HAP-1 (cell line): ENCODE results near the gene TM9SF4.
"Not testable (repeated sequence)": the region's sequence is repeated elsewhere in the genome, so short reads cannot be mapped to it uniquely, and the experiment has no call there.

Source experiments
- DNase-seq, 2 experiments: peaks; one replicate each; pipeline ENCODE4 v3.0.0-alpha.2; 2016 to 2020; ENCODE audit warnings: low spot score in 2 of 2
- H3K27me3 ChIP-seq: fragments of 250-450 bp; sonication (Bioruptor Pico); 2 replicates; pipeline ENCODE4 v1.5.1; 2020; ENCODE audit warnings: low read depth, mild to moderate bottlenecking, moderate library complexity
- H3K36me3 ChIP-seq: fragments of 250-450 bp; sonication (Bioruptor Pico); replicated peaks from 2 replicates; pipeline ENCODE4 v1.5.1; 2020; ENCODE audit warnings: mild to moderate bottlenecking
- H3K4me1 ChIP-seq: fragments of 250-450 bp; sonication (Bioruptor Pico); 2 replicates; pipeline ENCODE4 v1.5.1; 2020; ENCODE audit warnings: mild to moderate bottlenecking
- H3K4me3 ChIP-seq: fragments of 250-450 bp; sonication (Bioruptor Pico); 2 replicates; pipeline ENCODE4 v1.5.1; 2020; ENCODE audit warnings: mild to moderate bottlenecking, moderate library complexity
- H3K9me3 ChIP-seq: fragments of 250-450 bp; sonication (Bioruptor Pico); 2 replicates; pipeline ENCODE4 v1.5.1; 2020; ENCODE audit warnings: mild to moderate bottlenecking, moderate library complexity
- in situ Hi-C: fragments of 300-500 bp; cut with MboI; formaldehyde crosslinking; loops from 3 replicates; pipeline ENCODE4 v1.14.3; 2020; ENCODE audit warnings: low sequenced_read_pairs, inconsistent platforms, mixed read lengths

TM9SF4 gene

DNA sequence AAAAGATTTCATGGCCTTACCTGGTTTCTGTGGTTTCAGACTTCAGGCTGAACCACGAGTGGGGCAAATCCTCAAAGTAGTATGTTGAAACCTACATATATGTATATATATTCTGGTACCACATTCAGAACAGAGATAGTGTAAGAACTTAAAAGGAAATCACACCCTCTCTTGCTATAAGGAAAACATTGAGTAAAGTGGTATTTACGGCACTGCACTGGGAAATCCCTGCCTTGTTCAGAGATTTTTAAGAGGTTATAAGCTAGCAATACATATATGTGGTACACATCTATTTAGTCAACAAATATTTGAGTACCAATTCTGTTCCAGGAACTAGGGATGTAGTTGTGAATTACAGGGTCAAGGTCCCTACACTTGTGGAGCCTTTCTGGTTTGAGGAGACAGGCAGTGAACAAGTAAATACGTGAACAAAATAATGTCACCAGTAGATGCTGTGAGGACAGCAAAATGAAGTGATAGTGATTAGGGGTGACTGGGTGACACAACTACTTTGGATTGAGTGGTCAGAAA lies 1.7 kb downstream of the TM9SF4 start:
- in situ Hi-C loops = no loop called here
- H3K4me3 ChIP-seq = peak overlapping the region; percentile 97
- H3K36me3 ChIP-seq = peaks cover 9% of the 10 kb centered on the region
- H3K27me3 ChIP-seq = no peaks in the 10 kb centered on the region
- no peak for DNase-seq
- H3K9me3 ChIP-seq = no peaks in the 10 kb centered on the region
- H3K4me1 ChIP-seq = peaks cover 6% of the 10 kb centered on the region

DNA sequence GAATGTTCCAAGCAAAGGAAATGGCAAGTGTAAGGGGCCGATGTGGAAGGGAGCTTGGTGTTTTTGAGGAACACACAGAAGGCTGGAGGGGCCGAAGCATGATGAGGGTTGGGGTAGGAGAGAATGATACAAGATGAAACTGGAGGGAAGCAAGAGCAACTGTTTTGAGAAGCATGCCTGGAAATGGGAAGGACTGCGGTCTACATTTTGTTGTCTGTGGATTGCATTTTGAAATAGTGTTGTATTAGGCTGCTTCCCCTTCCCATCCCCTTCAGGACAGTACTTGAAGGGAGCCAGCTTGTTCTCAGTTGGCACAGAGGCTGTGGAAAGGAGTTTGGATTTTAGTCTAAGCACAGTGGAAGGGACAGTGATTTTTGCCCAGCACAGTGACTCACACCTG lies 2.2 kb downstream of the TM9SF4 start:
- no peak for DNase-seq
- H3K27me3 ChIP-seq = no peaks in the 10 kb centered on the region

DNA sequence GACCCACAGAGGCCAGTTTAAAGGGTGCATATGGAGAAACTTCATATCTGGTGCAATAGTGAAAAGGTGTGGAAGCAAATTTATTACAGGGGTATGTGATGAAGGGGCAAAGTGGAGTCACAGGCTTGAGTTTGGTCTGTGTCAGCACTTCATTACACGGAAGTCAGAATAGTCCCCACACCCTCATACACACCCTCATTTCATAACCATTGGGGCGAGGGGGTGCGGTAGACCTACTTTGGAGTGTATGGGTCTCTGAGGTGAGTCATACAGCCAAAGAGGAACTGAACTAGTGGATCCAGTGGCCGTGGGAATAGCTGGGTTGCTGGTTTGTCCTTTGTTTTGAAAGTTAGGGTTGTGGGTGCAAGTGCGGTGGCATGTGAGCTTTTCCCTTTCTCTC lies 3.3 kb downstream of the TM9SF4 start:
- H3K4me3 ChIP-seq = no peak overlapping the region
- no peaks in the 10 kb centered on the region for H3K27me3 ChIP-seq
- H3K4me1 ChIP-seq = peaks cover 6% of the 10 kb centered on the region
- DNase-seq = no peak
- no peaks in the 10 kb centered on the region for H3K9me3 ChIP-seq
- in situ Hi-C loops = no loop called here
- peaks cover 9% of the 10 kb centered on the region for H3K36me3 ChIP-seq

More for the DNA sequence above, 2.2 kb downstream of the TM9SF4 start:
- Histone ChIP-seq H3K4me3 (no peak overlapping the region), H3K36me3 (peaks cover 9% of the 10 kb centered on the region), H3K4me1 (peaks cover 6% of the 10 kb centered on the region), H3K9me3 (no peaks in the 10 kb centered on the region)
- in situ Hi-C loops = no loop called here

DNA sequence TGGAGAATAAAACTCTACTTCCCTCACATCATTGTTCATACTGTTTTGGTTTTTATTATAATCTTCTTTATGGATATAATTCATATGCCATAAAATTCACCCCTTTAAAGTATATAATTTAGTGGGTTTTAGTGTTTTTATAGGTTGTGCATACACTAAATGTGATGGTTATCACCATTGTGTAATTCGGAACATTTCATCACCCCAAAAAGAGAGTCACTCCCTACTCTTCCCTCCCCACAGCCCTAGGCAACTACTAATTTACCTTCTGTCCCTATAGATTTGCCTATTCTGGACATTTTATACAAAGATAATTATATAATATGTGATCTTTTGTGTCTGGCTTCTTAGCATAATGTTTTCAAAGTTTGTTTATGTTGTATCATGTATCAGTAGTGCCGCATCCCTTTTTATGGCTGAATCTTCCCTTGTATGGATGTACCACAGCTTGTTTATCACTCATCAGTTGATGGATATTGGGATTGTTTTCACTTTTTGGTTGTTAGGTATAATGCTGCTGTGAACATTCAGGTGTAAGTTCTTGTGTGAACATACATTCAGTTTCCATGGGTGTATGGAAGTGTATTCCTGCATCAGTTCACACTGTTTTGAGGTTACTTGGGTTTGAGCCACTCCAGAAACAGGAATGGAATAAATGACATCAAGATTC lies 4.2 kb downstream of the TM9SF4 start:
- Histone ChIP-seq H3K4me1 (peaks cover 6% of the 10 kb centered on the region), H3K9me3 (no peaks in the 10 kb centered on the region), H3K4me3 (no peak overlapping the region), H3K36me3 (peaks cover 9% of the 10 kb centered on the region), H3K27me3 (no peaks in the 10 kb centered on the region)
- DNase-seq = no peak
- in situ Hi-C loops = no loop called here

DNA sequence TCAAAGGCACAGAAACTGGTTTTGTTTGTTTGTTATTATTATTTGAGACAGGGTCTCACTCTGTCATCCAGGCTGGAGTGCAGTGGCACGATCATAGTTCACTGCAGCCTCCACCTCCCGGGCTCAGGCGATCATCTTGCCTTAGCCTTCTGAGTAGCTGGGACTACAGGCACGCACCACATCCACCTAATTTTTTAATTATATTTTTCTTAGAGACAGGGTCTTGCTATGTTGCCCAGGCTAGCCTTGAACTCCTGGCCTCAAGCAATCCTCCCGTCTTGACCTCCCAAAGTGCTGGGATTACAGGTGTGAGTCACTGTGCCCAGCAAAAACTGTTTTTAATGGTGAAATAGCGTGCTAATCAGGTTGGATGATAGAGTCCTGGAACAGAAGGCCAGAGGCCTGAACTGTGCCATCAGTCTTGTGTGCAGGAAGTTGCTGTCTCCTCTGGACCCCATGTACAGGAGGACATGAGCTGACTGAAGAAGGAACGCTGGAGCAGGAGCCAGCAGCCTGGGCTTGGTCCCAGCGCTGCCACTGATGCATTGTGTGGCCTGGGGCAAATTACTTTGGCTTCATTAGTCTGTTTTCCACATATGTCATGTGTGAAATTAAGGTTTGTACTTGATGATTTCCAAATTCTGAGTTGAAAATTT lies 4.9 kb downstream of the TM9SF4 start:
- H3K36me3 ChIP-seq = peaks cover 9% of the 10 kb centered on the region
- DNase-seq = no peak
- H3K4me1 ChIP-seq = peaks cover 6% of the 10 kb centered on the region
- H3K4me3 ChIP-seq = no peak overlapping the region
- in situ Hi-C loops = no loop called here
- no peaks in the 10 kb centered on the region; the same call in 1 of the 2 replicates for H3K9me3 ChIP-seq
- H3K27me3 ChIP-seq = no peaks in the 10 kb centered on the region

GRCh38 chr20:32115211-32115767 lies 5.8 kb downstream of the TM9SF4 start:
- H3K9me3 ChIP-seq = peaks cover 5% of the 10 kb centered on the region
- peaks cover 6% of the 10 kb centered on the region for H3K36me3 ChIP-seq
- no peak overlapping the region for H3K4me3 ChIP-seq
- no peak for DNase-seq
- peaks cover 6% of the 10 kb centered on the region for H3K4me1 ChIP-seq
- in situ Hi-C loops = no loop called here
- no peaks in the 10 kb centered on the region for H3K27me3 ChIP-seq

GRCh38 chr20:32116079-32116521 lies 6.6 kb downstream of the TM9SF4 start:
- Histone ChIP-seq H3K4me1 (peaks cover 7% of the 10 kb centered on the region), H3K9me3 (peaks cover 5% of the 10 kb centered on the region), H3K36me3 (peaks cover 6% of the 10 kb centered on the region), H3K27me3 (no peaks in the 10 kb centered on the region), H3K4me3 (no peak overlapping the region)
- in situ Hi-C loops = no loop called here
- DNase-seq = no peak

- DNase-seq, H3K27me3 ChIP-seq, H3K9me3 ChIP-seq, in situ Hi-C loops, H3K4me3 ChIP-seq, H3K4me1 ChIP-seq, H3K36me3 ChIP-seq: not testable (repeated sequence)
These were observed 7.3 kb downstream of the TM9SF4 start for GRCh38 chr20:32116796-32117195.

GRCh38 chr20:32118427-32118826 lies 8.9 kb downstream of the TM9SF4 start:
- H3K4me3 ChIP-seq, H3K9me3 ChIP-seq, DNase-seq, H3K4me1 ChIP-seq, H3K36me3 ChIP-seq, H3K27me3 ChIP-seq, in situ Hi-C loops: not testable (repeated sequence)

GRCh38 chr20:32119734-32120133 lies 10.2 kb downstream of the TM9SF4 start:
- in situ Hi-C loops = no loop called here
- Histone ChIP-seq H3K36me3 (peaks cover 9% of the 10 kb centered on the region), H3K27me3 (no peaks in the 10 kb centered on the region), H3K4me3 (no peak overlapping the region), H3K4me1 (peaks cover 5% of the 10 kb centered on the region; the same call in 1 of the 2 replicates), H3K9me3 (peaks cover 5% of the 10 kb centered on the region)
- DNase-seq = no peak

- H3K4me1 ChIP-seq, H3K27me3 ChIP-seq, DNase-seq, H3K9me3 ChIP-seq, in situ Hi-C loops, H3K36me3 ChIP-seq, H3K4me3 ChIP-seq: not testable (repeated sequence)
These were observed 12.4 kb downstream of the TM9SF4 start for GRCh38 chr20:32121908-32122307.

DNA sequence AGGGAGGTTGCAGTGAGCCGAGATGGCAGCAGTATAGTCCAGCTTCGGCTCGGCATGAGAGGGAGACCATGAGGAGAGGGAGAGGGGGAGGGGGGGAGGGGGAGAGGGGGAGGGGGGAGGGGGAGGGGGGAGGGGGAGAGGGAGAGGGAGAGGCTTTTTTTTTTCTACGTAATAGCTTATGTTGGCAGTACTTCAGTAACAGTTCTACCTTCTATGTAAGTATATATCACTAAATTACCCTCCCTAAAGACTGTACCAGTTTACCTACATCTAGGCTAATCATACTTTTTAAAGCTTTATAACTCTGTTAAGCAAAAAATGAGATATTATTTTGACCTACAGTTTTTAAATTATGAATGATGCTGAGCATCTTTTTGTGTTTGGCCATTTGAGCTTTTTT lies 13.6 kb downstream of the TM9SF4 start:
- peaks cover 5% of the 10 kb centered on the region for H3K9me3 ChIP-seq
- peaks cover 4% of the 10 kb centered on the region for H3K36me3 ChIP-seq
- in situ Hi-C loops = no loop called here
- no peaks in the 10 kb centered on the region for H3K27me3 ChIP-seq
- no peak overlapping the region for H3K4me3 ChIP-seq
- H3K4me1 ChIP-seq = peaks cover 10% of the 10 kb centered on the region
- DNase-seq = no peak

DNA sequence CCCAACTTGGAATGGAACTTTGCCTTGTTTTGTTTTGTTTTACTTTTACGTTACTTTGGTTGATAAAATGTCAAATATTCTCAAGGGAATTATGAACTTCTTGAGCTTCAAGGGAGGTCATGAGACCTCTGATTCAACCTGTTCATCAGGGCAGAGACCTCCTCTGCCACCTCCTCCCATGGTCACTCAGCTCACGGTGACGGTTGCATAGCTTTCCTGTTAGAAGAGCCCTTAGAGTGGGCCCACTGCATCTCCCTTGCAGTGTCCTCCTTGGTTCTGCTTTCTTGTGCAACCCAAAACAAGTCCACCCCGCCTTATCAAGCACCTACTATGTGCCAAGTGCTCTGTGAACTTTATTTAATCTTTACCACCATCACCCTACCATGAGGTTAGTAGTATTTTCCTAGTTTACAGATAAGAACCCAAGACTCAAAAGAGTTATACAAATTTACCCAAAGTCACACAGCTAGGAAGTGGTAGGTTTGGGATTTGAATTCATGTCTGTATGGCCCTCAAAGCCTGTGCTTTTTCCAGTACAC lies 15.5 kb downstream of the TM9SF4 start:
- H3K4me3 ChIP-seq = no peak overlapping the region
- H3K4me1 ChIP-seq = peaks cover 10% of the 10 kb centered on the region
- DNase-seq = no peak
- H3K36me3 ChIP-seq = peaks cover 4% of the 10 kb centered on the region
- peaks cover under 1% of the 10 kb centered on the region for H3K9me3 ChIP-seq
- in situ Hi-C loops = no loop called here
- no peaks in the 10 kb centered on the region for H3K27me3 ChIP-seq

- peaks cover 10% of the 10 kb centered on the region for H3K4me1 ChIP-seq
- no peaks in the 10 kb centered on the region for H3K9me3 ChIP-seq
- H3K36me3 ChIP-seq = peaks cover 4% of the 10 kb centered on the region
- in situ Hi-C loops = no loop called here
- H3K27me3 ChIP-seq = no peaks in the 10 kb centered on the region
- H3K4me3 ChIP-seq = no peak overlapping the region
- no peak for DNase-seq
These were observed 16.0 kb downstream of the TM9SF4 start for GRCh38 chr20:32125506-32125905.
